Panc1 (cell line): ENCODE data around the gene ITLN2. TPM values are rescaled to one million over a fixed set of nuclear protein-coding genes. Genes with fewer than 3 reads are reported as not detected.

Experiments
- ATAC-seq: fragments of 200-7000 bp; cut with Tn5 transposase; 2 replicates; pipeline ENCODE4 v1.9.1; 2020; ENCODE audit warnings: mild to moderate bottlenecking, moderate library complexity
- BruUV-seq: library from RNA; stranded (reverse); fragments of 400-500 nt; replicated peaks from 2 replicates; lab custom pipeline; 2021; lab: Mats Ljungman, UMichigan
- CTCF ChIA-PET: fragments of 300-600 bp; sonication (Branson Sonifier 250); formaldehyde crosslinking; loops from one replicate; lab custom pipeline; 2022; ENCODE audit warnings: antibody characterized with exemption; lab: Charles Lee
- POLR2A ChIA-PET: fragments of 300-600 bp; sonication (Branson Sonifier 250); formaldehyde crosslinking; loops from one replicate; lab custom pipeline; 2022; ENCODE audit warnings: antibody characterized with exemption; lab: Charles Lee
- DNase-seq: peaks from one replicate; pipeline ENCODE4 v3.0.0-alpha.2; 2010; ENCODE audit warnings: low read depth, low spot score
- H3K27ac ChIP-seq: 2 replicates; pipeline ENCODE4 v1.5.1; 2011; ENCODE audit warnings: mild to moderate bottlenecking, low read length, inconsistent platforms
- H3K27me3 ChIP-seq: fragments of 200-500 bp; sonication (Bioruptor generic); 2 replicates; pipeline ENCODE4 v1.6.0; 2014; ENCODE audit warnings: low read length, inconsistent platforms; ENCODE audit not compliant: control insufficient read depth, insufficient read depth
- H3K36me3 ChIP-seq: fragments of 200-500 bp; sonication (Bioruptor generic); 2 replicates; pipeline ENCODE4 v1.5.1; 2014; ENCODE audit warnings: inconsistent platforms, mild to moderate bottlenecking, low read length, moderate library complexity; ENCODE audit not compliant: control insufficient read depth, insufficient read depth
- H3K4me1 ChIP-seq: 2 replicates; pipeline ENCODE4 v1.5.1; 2011; ENCODE audit warnings: inconsistent platforms, mild to moderate bottlenecking, low read length, moderate library complexity; ENCODE audit not compliant: control insufficient read depth, insufficient read depth
- H3K4me3 ChIP-seq, 2 experiments: 2 replicates each; pipeline ENCODE4 v1.5.1; 2011 to 2012; ENCODE audit warnings: low read depth in 2 of 2, low read length in 2 of 2, mild to moderate bottlenecking in 2 of 2, inconsistent platforms in 1 of 2, moderate library complexity in 1 of 2
- H3K9me3 ChIP-seq: fragments of 200-500 bp; sonication (Bioruptor generic); 2 replicates; pipeline ENCODE4 v1.5.1; 2014; ENCODE audit warnings: low read depth, mild to moderate bottlenecking, inconsistent platforms, low read length, moderate library complexity; ENCODE audit not compliant: control insufficient read depth, insufficient read depth
- CTCF ChIP-seq: fragments of 450-650 bp; IDR thresholded peaks from 2 replicates; pipeline ENCODE4 v1.5.1; 2017; ENCODE audit warnings: mild to moderate bottlenecking
- POLR2AphosphoS5 ChIP-seq: IDR thresholded peaks from 2 replicates; pipeline ENCODE4 v1.6.1; 2012; ENCODE audit warnings: mild to moderate bottlenecking, low read depth, low read length, moderate library complexity
- REST ChIP-seq, 2 experiments: IDR thresholded peaks; 2 replicates each; pipeline ENCODE4 v1.6.1; 2011 to 2012; ENCODE audit warnings: low read depth in 2 of 2, control low read depth in 1 of 2, low read length in 1 of 2, mild to moderate bottlenecking in 1 of 2, moderate library complexity in 1 of 2; ENCODE audit not compliant: insufficient read depth in 1 of 2
- SIN3A ChIP-seq: IDR thresholded peaks from 2 replicates; pipeline ENCODE4 v1.6.1; 2012; ENCODE audit warnings: low read depth, mild to moderate bottlenecking, low read length, moderate library complexity, borderline replicate concordance; ENCODE audit not compliant: insufficient read depth
- TCF7L2 ChIP-seq: IDR thresholded peaks from 2 replicates; pipeline ENCODE4 v1.6.1; 2011; ENCODE audit warnings: mild to moderate bottlenecking, low read depth, low read length, inconsistent platforms
- in situ Hi-C: cut with HindIII; loops from 2 replicates; pipeline ENCODE4 v1.10.0; 2016; ENCODE audit warnings: low sequenced_read_pairs, low pct_unique_long_range_greater_than_20kb
- intact Hi-C: fragments of 100-400 bp; cut with micrococcal nuclease; formaldehyde crosslinking; loops from one replicate; pipeline ENCODE4 v1.10.0; 2022; ENCODE audit not compliant: unreplicated experiment
- total RNA-seq: library from RNA; stranded (reverse); gene quantifications from one replicate; pipeline ENCODE4 v1.2.1, GENCODE V29; 2021; ENCODE audit not compliant: unreplicated experiment

ITLN2 gene
- total RNA-seq, 1 experiment from 2014 or later: not detected

GRCh38 chr1:160975026-160975425, 20.4 kb upstream of the ITLN2 start:
- in situ Hi-C loops: no loop called here
- TF ChIP-seq TCF7L2 (no peak), REST (IDR thresholded peaks at IDR 0.05; ENCODE audit: insufficient read depth in 1 of 2, low read depth in 2 of 2, low read length in 1 of 2) (no peak), SIN3A (no peak), POLR2AphosphoS5 (no peak), CTCF (no peak)
- DNase-seq: no peak
- no peak for ATAC-seq
- Histone ChIP-seq H3K9me3 (no peaks in the 10 kb centered on the region), H3K4me1 (no peaks in the 10 kb centered on the region), H3K36me3 (no peaks in the 10 kb centered on the region), H3K27ac (no peak overlapping the region), H3K4me3 (no peak overlapping the region), H3K27me3 (no peaks in the 10 kb centered on the region)
- intact Hi-C loops: no loop called here
- BruUV-seq: no TSS peak
- CTCF ChIA-PET: no interaction called here
- POLR2A ChIA-PET: no interaction called here

- Histone ChIP-seq H3K36me3 (no peaks in the 10 kb centered on the region), H3K4me1 (no peaks in the 10 kb centered on the region), H3K27me3 (no peaks in the 10 kb centered on the region), H3K9me3 (no peaks in the 10 kb centered on the region), H3K27ac (no peak overlapping the region), H3K4me3 (no peak overlapping the region)
- no peak for DNase-seq
- ChIA-PET CTCF (interaction anchor here (0.6 kb wide), 1 partner anchor 21 kb away, joined by 3 read pairs; no protein-coding TSS in a partner anchor), POLR2A (interaction anchor here (0.6 kb wide), 1 partner anchor 63 kb away, joined by 4 read pairs; no protein-coding TSS in a partner anchor)
- no peak for ATAC-seq
- in situ Hi-C loops (no loop called here), intact Hi-C loops (no loop called here)
- TF ChIP-seq TCF7L2: no peak
- TF ChIP-seq CTCF: no peak
- TF ChIP-seq SIN3A: no peak
- TF ChIP-seq REST (IDR thresholded peaks at IDR 0.05; ENCODE audit: insufficient read depth in 1 of 2, low read depth in 2 of 2, low read length in 1 of 2): no peak
- no peak for TF ChIP-seq POLR2AphosphoS5
- no TSS peak for BruUV-seq
Observed at GRCh38 chr1:160973491-160973890, 18.9 kb upstream of the ITLN2 start.
